M059J (cell line): ENCODE measurements around the gene ZEB2. TPM values are rescaled to one million over a fixed set of nuclear protein-coding genes. Genes with fewer than 3 reads are reported as not detected.
A peak's percentile ranks its signal among the peaks of the same experiment; 100 is the strongest.

Source experiments
- DNase-seq: peaks from one replicate; pipeline ENCODE4 v3.0.0-alpha.2; 2012; ENCODE audit warnings: low read depth
- total RNA-seq: library from RNA; depleted of rRNA; stranded (reverse); fragments of >200 nt; shearing (Covaris generic); gene quantifications from 2 replicates; pipeline ENCODE4 v1.2.3, GENCODE V29; 2014

ZEB2 gene
- total RNA-seq, 1 experiment from 2014 or later, result 15.9 TPM

GRCh38 chr2:144496092-144496976, 23.6 kb downstream of the ZEB2 start:
- no peak for DNase-seq

GRCh38 chr2:144495227-144496091, 24.5 kb downstream of the ZEB2 start:
- DNase-seq, result no peak

- DNase-seq, result no peak
Observed at GRCh38 chr2:144493027-144493809, 26.7 kb downstream of the ZEB2 start.

GRCh38 chr2:144490857-144491256, 29.1 kb downstream of the ZEB2 start:
- no peak for DNase-seq

- DNase-seq, result no peak
Observed at GRCh38 chr2:144490017-144490416, 29.9 kb downstream of the ZEB2 start.

GRCh38 chr2:144489315-144489916, 30.5 kb downstream of the ZEB2 start:
- DNase-seq, result no peak

GRCh38 chr2:144484201-144484948, 35.5 kb downstream of the ZEB2 start:
- no peak for DNase-seq

GRCh38 chr2:144481666-144482065, 38.3 kb downstream of the ZEB2 start:
- peak; percentile 20 for DNase-seq

- no peak for DNase-seq
Observed at GRCh38 chr2:144481109-144481508, 38.8 kb downstream of the ZEB2 start.

- peak; percentile 29 for DNase-seq
Observed at GRCh38 chr2:144480285-144480684, 39.6 kb downstream of the ZEB2 start.

GRCh38 chr2:144479659-144480058, 40.3 kb downstream of the ZEB2 start:
- DNase-seq, result no peak

- peak; percentile 64 for DNase-seq
Observed at GRCh38 chr2:144479138-144479537, 40.8 kb downstream of the ZEB2 start.

GRCh38 chr2:144477957-144478311, 42.0 kb downstream of the ZEB2 start:
- no peak for DNase-seq

- DNase-seq, result peak; percentile 55
Observed at GRCh38 chr2:144477281-144477956, 42.5 kb downstream of the ZEB2 start.

- no peak for DNase-seq
Observed at GRCh38 chr2:144476682-144477081, 43.2 kb downstream of the ZEB2 start.

GRCh38 chr2:144475569-144476275, 44.2 kb downstream of the ZEB2 start:
- DNase-seq, result no peak

GRCh38 chr2:144475044-144475443, 44.9 kb downstream of the ZEB2 start:
- no peak for DNase-seq

- DNase-seq, result no peak
Observed at GRCh38 chr2:144474017-144474416, 45.9 kb downstream of the ZEB2 start.

GRCh38 chr2:144472911-144473310, 47.0 kb downstream of the ZEB2 start:
- DNase-seq, result no peak

- DNase-seq, result no peak
Observed at GRCh38 chr2:144472046-144472412, 47.9 kb downstream of the ZEB2 start.
